ENCODE measurements around the gene CCDC24. TPM values are rescaled to one million over a fixed set of nuclear protein-coding genes. Genes with fewer than 3 reads are reported as not detected.

CCDC24 gene
- total RNA-seq, 4 donors from 2014 or later = 5.0 to 6.2 (median 5.5) TPM

- H3K27ac ChIP-seq = no peak overlapping the region
- H3K4me1 ChIP-seq = peaks cover 0 to 12% (median 0%) of the 10 kb centered on the region in 3 donors
- TF ChIP-seq EP300 (IDR thresholded peaks at IDR 0.05) (no peak), CTCF (IDR thresholded peaks at IDR 0.05) (no peak)
- no peaks in the 10 kb centered on the region for H3K27me3 ChIP-seq
- H3K4me3 ChIP-seq = no peak overlapping the region
- ATAC-seq = no peak
- no peaks in the 10 kb centered on the region for H3K9me3 ChIP-seq
- WGBS, 2 donors (ENCODE audit: low coverage in 1 of 2) = 60 to 70% methylated on average over 1 to 2 of the region's 16 CpGs
- H3K36me3 ChIP-seq = no peaks in the 10 kb centered on the region
Measured at GRCh38 chr1:44043176-44044070, 52.0 kb downstream of the CCDC24 start.

- WGBS, 2 donors (ENCODE audit: low coverage in 1 of 2) = 83 to 90% methylated on average over 5 to 6 of the region's 7 CpGs
- Histone ChIP-seq H3K27ac (no peak overlapping the region), H3K36me3 (no peaks in the 10 kb centered on the region), H3K4me1 (peaks cover 0 to 16% (median 0%) of the 10 kb centered on the region in 3 donors), H3K27me3 (no peaks in the 10 kb centered on the region), H3K4me3 (no peak overlapping the region), H3K9me3 (no peaks in the 10 kb centered on the region)
- TF ChIP-seq POLR2A (IDR thresholded peaks at IDR 0.05) (no peak), CTCF (IDR thresholded peaks at IDR 0.05) (no peak), POLR2AphosphoS5 (IDR thresholded peaks at IDR 0.05) (no peak), EP300 (IDR thresholded peaks at IDR 0.05) (no peak)
- ATAC-seq = no peak
Measured at GRCh38 chr1:44044071-44044801, 52.8 kb downstream of the CCDC24 start.

- TF ChIP-seq EP300 (IDR thresholded peaks at IDR 0.05) (no peak), CTCF (IDR thresholded peaks at IDR 0.05) (no peak), POLR2AphosphoS5 (IDR thresholded peaks at IDR 0.05) (no peak), POLR2A (IDR thresholded peaks at IDR 0.05) (no peak)
- no peak for ATAC-seq
- no peaks in the 10 kb centered on the region for H3K27me3 ChIP-seq
- H3K9me3 ChIP-seq = no peaks in the 10 kb centered on the region
- H3K4me3 ChIP-seq = no peak overlapping the region
- no peak overlapping the region for H3K27ac ChIP-seq
- H3K36me3 ChIP-seq = no peaks in the 10 kb centered on the region
- 75 to 80% methylated on average over 4 of the region's 9 CpGs for WGBS, 2 donors (ENCODE audit: low coverage in 1 of 2)
- peaks cover 0 to 25% (median 0%) of the 10 kb centered on the region in 3 donors for H3K4me1 ChIP-seq
Measured at GRCh38 chr1:44045064-44045463, 53.7 kb downstream of the CCDC24 start.

Other genes with a start within 250 kb of the CCDC24 start
- under 1 TPM in 2 of 4 donors, not detected in 2; 0.47 to 0.81 TPM for gene ARTN, start 57.8 kb upstream of the CCDC24 start, total RNA-seq
- gene IPO13, start 44.6 kb upstream of the CCDC24 start, total RNA-seq = 10 to 100 TPM; 21.8 to 44.5 (median 24.2) TPM
- gene DPH2, start 21.6 kb upstream of the CCDC24 start, total RNA-seq = 10 to 100 TPM; 23.5 to 41.9 (median 32.5) TPM
- gene ATP6V0B, start 16.6 kb upstream of the CCDC24 start, total RNA-seq = 100 to 1,000 TPM in 1 of 4 donors, 10 to 100 TPM in 3; 67.9 to 107 (median 89.9) TPM
- gene B4GALT2, start 12.4 kb upstream of the CCDC24 start, total RNA-seq = 100 to 1,000 TPM in 1 of 4 donors, 10 to 100 TPM in 3; 34.4 to 129 (median 37.6) TPM
- gene SLC6A9, start 39.9 kb downstream of the CCDC24 start, total RNA-seq = 10 to 100 TPM in 1 of 4 donors, 1 to 10 TPM in 3; 1.8 to 14.2 (median 7.5) TPM
- 1 to 10 TPM in 1 of 4 donors, under 1 TPM in 3; 0.13 to 1.3 (median 0.41) TPM for gene KLF17, start 127.2 kb downstream of the CCDC24 start, total RNA-seq
- gene KLF18, start 150.0 kb downstream of the CCDC24 start, total RNA-seq = not detected
- 10 to 100 TPM; 28.0 to 37.1 (median 33.7) TPM for gene DMAP1, start 221.9 kb downstream of the CCDC24 start, total RNA-seq